ENCODE data around the gene LSM14B.

DNA sequence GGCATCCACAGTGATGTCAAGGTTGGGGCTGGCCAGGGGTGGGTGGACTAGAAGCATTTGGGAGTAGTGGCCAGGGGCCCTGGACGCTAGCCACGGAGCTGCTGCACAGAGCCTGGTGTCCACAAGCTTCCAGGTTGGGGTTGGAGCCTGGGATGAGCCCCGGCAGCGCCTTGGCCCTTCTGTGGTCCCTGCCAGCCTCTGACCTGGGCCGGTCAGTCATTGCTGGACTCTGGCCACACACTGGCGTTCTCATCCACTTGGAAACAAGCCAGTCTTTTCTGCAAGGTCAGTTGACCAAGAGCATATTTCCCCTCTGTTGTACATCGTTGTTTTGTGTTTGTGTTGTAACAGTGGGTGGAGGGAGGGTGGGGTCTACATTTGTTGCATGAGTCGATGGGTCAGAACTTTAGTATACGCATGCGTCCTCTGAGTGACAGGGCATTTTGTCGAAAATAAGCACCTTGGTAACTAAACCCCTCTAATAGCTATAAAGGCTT lies 12.5 kb downstream of the LSM14B start:
- TF ChIP-seq, protein P1, sequence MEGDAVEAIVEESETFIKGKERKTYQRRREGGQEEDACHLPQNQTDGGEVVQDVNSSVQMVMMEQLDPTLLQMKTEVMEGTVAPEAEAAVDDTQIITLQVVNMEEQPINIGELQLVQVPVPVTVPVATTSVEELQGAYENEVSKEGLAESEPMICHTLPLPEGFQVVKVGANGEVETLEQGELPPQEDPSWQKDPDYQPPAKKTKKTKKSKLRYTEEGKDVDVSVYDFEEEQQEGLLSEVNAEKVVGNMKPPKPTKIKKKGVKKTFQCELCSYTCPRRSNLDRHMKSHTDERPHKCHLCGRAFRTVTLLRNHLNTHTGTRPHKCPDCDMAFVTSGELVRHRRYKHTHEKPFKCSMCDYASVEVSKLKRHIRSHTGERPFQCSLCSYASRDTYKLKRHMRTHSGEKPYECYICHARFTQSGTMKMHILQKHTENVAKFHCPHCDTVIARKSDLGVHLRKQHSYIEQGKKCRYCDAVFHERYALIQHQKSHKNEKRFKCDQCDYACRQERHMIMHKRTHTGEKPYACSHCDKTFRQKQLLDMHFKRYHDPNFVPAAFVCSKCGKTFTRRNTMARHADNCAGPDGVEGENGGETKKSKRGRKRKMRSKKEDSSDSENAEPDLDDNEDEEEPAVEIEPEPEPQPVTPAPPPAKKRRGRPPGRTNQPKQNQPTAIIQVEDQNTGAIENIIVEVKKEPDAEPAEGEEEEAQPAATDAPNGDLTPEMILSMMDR (IDR thresholded peaks at IDR 0.05) = no peak
- no peak for TF ChIP-seq POLR2AphosphoS5 (IDR thresholded peaks at IDR 0.05; ENCODE audit: insufficient read depth in 1 of 2, low read depth in 1 of 2)

Data from vagina (tissue), 2 donors.